HG02798 (cell line): Measurements from ENCODE around the gene CEND1.

ENCODE experiments used
- ATAC-seq: cut with Tn5 transposase; IDR thresholded peaks from one replicate; pipeline ENCODE4 v1.9.1; 2021; ENCODE audit warnings: mild to moderate bottlenecking; ENCODE audit not compliant: unreplicated experiment, poor library complexity

CEND1 gene

DNA sequence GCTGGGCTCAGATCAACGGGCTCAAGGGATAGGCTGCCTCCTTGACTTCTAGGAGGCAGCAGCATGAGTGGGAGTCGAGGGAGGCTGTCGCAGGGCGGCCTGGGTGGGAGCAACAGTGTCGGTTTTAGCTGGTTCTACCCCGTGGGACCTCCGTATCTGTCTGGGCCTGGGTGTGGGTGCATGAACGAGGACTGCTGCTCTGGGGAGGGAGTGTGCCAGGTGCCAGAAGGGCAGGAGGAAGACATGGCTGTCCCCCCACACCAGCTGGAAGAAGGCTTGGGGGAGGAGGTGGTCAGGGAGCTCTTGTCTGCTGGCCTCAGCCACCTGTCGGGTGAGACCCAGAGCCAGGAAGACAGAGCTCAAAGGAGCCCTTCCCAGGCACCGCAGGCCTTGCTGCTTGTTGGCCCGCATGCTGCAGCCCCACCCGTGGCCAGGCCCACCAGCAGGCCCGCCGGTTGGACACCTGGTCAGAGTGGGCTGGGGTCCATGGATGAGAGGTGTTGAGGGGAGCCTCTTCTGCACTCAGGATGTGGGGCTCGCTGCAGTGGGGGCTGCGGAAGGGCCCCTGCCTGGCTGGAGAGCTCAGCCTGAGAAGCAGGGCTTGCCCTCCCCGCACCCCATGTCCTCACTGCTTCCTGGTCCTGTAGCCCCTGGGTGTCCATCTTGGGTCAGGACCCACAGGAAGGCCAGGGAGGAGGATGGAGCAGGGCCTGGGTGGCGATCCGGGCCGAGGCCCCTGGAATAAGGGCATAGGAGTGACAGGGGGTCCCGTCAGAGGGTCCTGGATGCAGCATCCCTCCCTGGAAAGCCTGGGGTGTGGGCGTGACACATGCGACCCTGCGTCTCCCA is 3.4 kb downstream of the CEND1 start:
- no peak for ATAC-seq

DNA sequence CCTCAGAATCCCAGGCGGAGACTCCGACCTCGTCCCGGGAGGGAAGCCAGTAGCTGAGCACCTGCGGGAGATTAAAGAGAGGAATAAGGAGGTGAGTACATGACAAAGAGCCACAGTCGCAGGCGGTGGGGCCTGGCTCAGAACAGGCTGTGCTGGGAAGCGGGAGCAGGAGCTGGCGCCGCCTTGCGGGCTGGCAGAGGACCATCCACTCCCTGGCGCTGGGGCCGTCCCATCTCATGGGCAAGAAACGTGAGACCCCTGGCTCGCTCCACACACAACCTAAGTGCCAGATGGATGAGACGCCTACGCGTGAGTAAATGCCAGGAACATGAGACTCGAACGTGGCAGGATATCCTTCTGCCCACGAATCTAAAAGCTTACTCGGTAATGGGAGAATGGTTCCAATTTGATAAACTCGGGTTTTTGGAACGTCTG is 6.3 kb downstream of the CEND1 start:
- ATAC-seq = no peak

DNA sequence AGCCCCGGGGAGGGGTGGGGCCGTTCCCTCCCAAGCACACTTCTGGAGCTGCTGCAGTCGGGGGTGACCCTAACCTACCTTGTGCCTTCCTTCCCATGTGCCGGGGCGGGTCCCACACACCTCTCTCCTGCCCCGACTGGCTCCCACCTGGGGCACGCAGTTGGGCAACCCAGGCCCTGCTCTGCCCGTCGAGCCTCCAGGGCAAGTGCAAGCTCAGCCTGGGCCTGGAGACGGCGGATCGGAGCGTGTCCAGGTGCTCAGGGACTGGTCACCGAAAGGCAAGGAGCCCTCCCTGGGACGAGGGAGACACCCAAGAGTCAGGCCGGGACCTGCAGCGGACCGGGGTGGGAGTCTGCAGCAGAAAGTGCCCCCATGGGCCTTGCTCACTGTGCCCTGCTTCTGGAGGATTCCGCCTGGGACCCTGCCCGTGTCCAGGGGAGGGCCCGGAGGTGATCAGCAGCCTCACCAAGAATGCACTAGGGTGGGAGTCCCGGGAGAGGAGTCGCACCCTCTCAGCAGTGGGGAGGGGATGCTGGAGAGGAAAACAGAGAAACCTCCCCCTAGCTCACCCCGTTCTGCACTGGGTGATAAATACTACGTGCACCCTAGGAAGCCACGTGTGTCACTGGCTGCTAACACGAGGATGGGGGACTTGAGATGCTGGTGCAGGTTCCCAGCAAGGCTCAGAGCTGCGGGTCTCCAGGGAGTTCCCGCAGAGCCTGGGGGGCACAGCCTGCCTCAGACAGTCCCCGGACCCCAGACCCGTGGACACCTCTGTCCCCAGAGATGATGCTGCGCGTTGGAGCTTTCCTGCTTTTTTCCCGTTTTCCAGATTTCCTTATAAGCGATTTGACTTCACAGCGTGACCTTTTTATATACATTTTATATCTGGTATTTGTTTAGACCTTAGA is 7.4 kb downstream of the CEND1 start:
- no peak for ATAC-seq

DNA sequence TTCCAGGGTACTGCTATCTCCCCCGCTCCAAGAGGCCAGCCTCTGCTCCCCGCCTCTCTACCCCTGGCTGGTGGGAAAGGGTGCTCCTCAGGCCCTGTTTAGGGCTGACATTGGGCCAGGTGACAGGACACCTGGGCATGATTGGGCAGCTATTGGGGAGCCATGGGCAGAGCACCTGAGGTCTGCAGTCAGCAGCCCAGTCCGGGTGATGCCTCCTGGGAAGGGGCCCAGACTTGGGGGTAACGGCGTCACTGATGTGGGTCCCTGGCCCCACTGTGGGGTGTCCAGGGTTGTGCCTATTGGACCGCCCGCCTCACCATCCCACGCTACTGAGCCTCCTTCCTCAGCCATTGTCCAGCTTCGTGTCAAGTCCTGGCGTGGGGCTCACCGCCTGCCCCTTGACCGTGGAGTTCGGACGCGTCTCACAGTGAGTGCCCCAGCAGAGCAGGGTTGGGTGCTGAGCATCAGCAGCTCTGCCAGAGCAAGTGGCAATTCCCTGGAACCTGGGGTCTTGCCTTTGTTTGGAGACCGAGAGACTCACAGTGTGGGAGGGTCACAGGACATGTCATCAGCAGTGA is 9.8 kb downstream of the CEND1 start:
- ATAC-seq = no peak

DNA sequence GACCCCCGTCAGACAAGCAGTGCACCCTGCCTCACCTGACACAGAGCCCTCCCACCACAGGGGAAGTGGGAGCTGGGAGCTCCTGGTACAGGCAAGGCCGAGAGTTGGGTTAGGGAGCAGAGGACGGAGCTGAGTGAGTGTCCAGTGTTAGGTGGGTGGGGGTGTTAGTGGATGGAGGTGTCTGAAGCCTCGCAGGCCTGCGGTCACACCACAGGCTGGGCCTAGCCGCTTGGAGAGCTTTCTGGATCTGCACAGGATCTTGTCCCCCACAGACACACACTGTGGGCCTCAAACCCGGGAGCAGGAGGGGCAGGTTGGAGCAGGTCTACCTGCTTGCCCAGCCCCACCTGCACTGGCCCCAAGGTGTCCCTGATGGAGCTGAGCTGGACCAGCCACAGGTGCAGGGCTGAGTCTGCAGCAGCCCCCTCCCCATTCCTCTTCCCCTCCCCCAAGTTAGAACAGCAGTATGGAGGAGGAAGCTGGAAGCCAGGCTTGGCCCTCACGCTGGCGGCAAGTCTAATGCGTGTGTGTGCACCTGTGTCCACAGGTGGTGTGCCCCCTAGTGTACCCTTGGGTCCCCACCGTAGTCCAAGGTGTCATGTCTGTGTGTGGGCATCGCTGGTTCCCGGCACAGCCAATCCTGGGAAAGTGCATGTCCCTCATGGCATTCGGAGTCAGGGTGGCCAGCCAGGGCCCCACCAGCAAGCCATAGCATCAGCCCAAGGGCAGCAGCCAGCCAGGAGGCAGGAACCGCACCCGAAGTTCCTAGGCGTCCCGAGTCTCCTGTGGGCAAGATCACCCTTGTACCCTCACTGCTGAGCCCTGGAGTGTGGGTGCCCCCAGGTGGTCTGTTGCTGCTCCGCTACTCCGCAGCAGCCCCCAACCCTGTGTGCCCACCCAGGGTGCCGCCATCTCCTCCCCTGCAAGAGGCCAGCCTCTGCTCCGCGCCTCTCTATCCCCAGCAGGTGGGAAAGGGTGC is 10.6 kb downstream of the CEND1 start:
- no peak for ATAC-seq

DNA sequence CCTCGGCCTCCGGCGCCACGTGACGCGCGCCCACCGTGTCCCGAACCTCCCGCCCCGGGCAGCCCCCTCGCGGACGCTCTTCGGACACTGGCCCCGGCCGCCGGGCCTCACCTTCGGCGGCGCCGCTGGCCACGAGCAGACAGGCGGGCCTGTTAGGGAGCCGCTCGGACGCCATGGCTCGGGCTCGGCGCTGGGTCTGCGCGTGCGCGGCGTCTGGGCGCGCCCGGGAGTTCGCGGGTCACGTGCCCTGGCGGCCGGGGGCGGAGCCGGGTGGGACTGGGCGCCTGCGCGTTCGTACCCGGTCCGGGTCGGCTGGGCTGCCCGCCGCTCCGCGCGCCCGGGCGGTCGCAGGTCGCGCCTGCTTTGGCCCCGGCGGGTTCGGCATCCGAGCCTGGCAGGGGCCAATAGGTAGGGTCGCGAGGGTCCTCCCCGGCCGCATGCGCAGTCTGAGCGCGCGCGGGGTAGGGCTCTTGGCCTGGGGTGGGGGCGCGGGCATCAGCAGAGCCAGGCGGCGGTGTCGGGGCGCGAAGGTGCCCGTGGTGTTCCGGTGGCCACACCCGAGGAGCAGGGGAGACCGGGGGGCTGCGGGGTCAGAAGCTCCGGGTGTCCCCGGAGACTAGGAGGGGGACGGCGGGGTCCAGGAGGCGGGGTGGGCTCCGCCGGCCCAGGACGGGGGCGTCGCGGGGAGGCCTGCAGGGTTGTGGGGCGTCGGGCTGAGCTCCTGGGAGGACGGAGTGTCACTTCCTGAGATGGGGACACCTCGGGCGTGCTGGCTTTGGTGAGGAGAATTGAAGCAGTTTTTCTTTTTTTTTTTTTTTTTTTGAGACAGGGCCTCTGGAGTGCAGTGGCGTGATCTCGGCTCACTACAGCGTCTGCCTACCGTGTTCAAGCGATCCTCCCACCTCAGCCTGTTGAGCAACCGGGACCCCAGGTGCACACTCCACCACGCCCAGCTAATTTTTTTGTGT is 12.3 kb downstream of the CEND1 start, which contains the start of gene GATD1:
GATD1 (minus strand) TSS at position 200 of the 968 bp plus-strand sequence; CDS start at position 175, 25 bp downstream.
- ATAC-seq = peak; percentile 88

DNA sequence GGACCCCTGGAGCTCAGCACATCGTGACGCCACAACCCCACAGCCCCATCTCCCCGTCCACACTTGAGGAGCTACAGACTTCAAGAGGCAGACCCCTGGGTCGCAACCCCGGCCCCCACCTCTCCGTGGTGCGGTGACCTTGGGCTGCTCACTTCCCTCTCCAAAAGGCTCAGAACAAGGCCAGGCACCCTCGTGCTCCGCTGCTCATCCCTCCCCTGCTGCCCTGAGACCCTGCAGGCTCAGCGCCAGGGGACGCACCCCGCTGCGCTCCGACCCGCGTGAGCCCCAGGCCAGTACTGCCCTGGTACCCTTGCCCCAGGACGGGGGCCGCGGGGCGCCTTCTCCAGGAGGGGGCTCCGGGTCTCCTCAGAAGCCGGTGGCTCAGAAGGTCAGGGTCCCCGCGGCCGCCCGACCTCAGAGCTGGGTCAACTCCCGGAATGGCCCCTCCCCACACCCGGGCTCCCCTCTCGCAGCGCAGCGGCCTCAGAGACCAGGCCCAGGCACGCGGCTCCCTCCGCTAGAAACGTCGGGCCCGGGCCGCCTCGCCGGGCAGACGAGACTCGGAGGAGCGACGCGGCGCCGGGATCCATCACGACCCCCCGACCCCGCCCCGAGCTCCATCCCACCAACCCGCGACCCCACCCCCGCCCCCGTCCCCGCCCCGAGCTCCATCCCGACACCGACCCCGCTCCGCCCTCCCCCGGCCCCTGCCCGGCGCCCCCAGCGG is 13.2 kb downstream of the CEND1 start:
- peak; percentile 47 for ATAC-seq

DNA sequence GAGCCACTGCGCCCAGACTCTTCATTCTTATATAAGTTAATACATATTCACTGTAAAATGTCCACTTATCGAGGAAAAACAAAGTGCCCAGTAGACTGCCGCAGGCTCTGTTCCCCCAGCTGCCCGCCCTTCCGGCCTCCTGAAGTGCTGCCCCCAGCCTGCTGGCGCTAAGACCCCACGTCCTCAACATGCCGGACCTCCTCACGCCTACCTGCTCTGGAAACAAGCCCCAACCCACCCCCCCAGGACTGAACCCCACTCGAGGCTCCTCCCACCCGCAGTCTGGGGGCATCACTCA is 13.7 kb downstream of the CEND1 start:
- no peak for ATAC-seq

DNA sequence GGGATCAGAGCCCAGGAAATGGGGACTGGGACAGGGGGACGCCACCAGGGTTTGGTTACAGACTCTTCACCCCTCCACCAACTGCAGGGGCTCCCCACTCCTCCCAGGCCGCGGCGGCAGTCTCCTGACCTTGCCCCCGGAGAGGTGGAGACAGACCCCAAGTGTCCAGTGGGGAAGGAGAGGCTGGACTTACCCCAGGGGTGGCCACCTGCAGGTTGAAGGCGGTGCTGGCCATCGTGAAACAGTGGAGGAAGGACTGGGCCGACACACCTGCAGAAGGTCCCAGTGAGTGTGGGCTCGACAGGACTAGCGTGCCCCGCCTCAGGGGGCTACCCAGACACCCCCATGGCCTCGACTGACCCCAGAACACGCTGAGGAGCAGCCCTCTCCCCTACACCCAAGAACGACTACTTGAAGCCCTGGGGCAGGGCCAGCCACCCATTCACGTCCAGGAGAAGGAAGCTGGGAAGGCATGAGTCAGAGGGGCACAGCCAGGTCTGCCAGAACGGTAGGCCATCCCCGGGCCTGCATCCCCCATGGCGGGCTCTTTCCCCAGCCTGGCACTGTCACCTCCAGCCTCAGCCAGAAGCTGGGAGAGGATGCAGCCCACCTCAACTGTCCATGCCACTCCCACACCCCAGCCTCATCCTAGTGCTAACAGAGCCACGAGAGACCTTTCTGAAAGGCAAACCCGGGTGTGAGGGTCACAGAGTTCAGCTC is 14.9 kb downstream of the CEND1 start:
- no peak for ATAC-seq

DNA sequence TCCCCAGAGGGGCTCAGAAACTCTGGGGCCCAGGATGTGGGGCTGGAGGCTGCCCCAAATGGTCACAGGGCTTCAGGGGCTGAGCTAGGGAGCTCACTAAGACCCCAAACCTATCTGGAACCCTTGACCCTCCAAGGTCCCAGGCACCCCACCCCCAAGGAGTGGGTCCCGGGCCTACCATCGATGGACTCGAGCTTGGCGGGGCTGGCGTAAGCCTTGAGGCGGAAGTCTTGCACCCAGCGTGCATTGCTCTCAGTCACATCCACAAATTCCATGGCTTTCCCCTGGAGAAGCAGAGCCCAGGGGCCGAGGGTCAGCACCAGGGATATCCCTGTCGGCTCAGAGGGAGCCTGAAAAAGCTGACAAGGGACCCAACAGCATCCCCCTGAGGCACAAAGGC is 16.1 kb downstream of the CEND1 start:
- ATAC-seq = no peak

DNA sequence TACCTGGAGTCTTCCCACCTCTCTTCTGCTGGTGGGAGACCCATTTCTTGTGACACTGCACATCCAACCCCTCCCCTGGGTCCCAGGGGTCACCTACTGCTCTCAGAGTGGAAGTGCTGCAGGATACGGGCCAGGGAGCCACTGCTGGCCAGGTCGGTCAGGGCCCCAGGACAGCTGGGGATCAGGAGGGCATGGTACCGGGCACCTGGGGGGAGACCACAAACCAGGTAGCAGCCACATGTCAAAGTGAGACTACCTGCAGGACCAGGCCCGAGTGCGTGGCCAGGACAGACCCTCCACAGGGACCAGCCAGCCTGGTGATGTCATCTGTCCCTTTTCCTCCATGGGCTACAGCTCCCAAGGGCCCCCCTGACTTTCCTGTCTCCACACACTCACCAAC is 16.5 kb downstream of the CEND1 start:
- no peak for ATAC-seq

DNA sequence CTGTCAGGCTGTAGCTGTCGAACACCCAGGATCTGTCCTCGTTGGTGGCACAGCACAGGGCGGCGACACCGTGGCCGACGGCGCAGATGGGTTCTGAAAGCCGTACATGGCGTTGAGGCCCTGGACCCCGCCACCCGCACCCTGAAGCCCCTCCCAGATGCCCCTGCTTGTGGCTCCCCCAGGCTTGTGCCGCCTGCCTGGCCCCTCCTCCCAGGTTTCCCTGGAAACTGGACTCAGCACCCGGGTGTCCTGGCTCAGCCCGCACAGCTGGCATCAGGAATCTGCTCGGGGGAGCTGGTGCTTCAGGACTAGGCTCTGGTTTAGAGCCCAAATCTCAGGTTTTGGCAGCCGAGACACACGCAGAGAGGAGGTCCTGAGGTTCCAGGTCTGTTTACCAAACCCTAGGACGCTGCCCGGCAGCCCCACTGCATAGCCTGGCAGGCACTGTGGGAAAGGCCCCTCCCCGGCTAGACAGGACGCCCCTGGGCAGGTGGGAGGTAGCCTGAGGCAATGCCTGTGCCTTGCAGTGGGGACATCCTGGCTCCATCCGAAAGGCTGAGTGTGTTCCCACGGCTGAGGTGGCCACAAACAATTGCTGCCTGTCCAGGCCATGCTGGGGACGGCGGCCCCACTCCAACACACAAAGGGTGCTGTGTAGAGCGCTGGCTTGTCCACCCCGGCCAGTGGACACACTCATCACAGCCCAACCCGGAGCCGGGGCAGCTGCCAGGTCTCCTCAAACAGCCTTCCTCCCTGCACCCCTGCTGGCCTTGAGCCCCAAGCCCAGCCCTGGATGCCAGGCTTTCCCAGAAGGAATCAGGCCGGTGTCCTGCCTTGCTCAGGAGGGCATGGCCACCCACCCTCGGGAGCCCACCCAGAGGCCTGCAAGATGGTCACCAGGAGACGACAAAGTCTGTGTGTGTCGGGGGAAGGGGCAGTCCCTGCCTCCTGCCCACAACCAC is 17.2 kb downstream of the CEND1 start:
- no peak for ATAC-seq

DNA sequence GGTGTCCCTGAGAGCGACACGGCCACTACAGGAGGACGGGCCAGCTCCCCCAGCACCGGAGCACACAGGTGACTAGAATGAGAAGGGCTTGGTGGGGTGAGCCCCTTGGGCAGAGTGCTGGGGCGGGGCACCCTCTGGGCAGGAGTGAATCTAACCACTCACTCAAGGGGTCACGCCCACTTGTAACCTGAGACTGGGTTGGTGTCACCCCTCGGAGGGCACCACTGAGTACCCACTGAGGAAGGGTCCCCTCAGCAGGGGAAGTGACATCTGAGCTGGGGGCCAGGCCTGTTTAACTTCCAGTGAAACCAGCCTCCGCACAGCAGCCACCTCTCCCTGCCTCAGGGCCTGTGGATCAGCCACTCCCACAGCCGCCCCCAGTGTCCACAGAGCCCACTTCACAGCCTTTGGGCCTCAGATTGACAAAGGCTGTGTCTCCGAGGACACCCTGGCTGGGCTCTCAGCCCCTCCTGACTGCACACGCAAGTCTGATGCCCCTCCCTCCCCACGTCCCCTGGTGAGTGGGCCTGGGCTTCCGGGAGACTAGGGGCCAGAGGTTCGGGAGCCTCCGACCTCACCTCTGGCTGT is 18.2 kb downstream of the CEND1 start:
- no peak for ATAC-seq

DNA sequence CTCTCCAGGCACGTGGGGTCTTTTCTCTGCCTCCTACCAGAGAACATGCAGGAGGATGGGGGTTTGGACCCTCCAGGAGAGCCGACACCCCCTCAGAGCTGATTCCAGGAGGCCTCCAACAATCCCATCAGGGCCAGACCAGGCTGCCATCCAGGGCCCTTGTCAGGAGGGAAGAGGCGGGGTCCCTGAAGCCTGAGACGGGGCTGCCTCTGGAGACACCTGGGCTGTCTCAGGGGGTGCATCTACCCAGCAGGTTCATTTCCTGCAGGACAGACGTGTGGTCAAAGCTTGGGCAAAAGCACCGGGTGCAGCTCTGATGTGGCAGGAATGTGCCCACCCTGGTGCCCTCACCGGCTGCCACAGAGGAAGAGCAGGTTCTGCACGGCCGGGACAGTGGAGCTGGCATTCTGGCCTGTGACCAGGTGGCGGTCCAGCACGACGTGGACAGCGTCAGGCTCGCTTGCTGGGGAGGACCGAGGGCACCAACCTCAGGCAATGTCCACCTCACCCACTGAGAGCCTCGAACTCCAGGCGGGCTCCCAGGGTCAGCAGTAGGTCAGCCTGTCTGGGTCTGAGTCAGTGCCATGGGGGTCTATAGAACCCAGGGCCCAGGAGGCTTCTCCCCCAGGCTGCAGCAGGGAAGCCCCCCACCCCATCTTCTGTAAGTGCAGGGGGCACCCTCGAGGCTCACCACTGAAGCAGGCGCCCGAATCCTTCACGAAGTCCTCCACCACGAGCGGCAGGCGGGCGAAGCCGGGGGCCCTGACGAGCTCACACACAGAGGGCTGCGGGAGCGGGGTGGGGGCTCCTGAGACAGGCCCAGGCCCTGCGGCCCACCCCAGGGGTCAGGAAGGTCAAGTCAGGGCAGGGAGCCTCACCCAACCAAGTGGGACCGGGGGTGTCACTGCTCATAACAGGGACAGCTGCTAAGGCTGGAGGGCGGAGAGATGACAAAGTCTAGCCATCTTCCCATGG is 19.0 kb downstream of the CEND1 start:
- no peak for ATAC-seq
